GF-D8 (cell line): ENCODE data around the gene HOXC11.

Source experiments
- DNase-seq: peaks from one replicate; lab custom pipeline; 2025; lab: John Stamatoyannopoulos, UW

Gene HOXC11

DNA sequence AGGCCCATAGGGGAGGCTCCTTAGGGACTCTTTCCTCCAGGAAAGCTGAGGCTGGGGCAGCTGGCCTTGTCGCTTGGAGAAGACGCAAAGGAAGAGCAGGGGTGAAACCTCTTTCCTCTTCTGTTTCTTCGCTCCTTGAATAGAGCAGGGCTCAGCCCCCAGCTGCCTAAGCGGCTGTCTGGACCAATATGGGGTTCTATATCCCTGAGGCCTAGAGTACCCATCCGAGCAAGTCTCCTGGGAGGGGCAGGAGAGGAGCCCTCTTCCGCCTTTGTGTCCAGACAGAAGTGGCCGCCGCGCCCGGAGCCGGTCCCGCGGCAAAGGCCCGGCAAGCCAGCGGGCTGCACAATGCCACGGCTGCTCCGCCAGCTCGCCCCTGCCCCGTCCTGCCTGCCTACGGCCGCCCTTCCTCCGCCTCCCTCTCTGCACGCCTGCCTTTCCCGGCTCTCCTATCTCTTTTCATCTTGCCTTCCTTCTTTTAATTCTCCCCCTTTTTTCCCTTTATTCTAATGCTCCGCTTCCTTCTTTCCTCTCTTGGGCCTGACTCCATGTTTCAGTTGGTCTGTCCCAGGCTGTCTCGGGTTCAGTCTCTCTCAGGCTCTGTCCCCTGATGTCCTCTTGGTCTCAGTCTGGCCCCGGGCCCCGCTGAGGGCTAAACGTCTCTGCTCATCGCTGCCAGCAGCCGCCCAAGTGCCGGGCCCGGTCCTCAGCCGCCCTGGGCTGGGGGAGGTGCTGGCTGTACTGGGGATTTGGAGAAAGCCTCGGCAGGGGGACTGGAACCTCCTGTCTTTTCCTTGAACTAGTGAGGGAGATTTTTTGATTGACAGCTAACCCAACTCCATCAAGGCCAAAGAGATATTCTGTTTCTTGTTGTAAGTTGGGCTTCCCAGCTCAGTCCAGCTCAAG, 24.5 kb downstream of the HOXC11 start:
- DNase-seq, result no peak

GRCh38 chr12:53998110-53998899, 25.4 kb downstream of the HOXC11 start:
- no peak for DNase-seq

- DNase-seq, result no peak
Observed at GRCh38 chr12:53998900-53999236, 25.9 kb downstream of the HOXC11 start.

DNA sequence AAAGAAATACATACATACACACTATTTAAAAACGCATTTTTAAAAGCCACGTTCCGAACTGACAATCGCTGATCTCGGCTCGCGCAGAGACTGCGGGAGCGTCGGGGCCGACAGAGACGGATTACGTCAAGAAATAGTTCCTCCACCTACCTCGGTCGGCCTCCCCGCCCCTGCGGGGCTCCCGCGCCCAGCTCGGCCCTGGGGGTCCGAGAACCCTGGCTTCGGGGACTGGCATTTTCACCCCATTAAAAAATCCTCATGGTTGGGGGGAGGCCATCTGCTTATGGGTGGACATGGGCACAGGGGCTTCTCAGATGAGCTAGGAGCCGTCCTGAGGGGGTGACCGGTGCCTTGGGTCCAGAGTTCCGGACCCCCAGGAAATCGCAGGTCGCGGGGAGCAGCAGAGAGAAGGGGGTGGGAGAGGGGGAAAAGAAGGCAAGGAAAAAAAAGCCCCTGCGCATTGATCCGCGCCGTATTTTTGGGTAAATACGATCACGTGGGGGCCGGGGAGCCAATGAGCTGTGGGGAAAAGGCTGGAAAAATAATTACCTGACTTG, 26.7 kb downstream of the HOXC11 start:
- no peak for DNase-seq

GRCh38 chr12:54000116-54001114, 27.5 kb downstream of the HOXC11 start, which contains the start of gene HOXC9:
HOXC9 (plus strand) TSS chr12:54000161; CDS start chr12:54000189, 28 bp downstream.
- no peak for DNase-seq

- no peak for DNase-seq
Observed at GRCh38 chr12:54001283-54002187, 28.6 kb downstream of the HOXC11 start.

GRCh38 chr12:54002278-54002914, 29.5 kb downstream of the HOXC11 start:
- no peak for DNase-seq

DNA sequence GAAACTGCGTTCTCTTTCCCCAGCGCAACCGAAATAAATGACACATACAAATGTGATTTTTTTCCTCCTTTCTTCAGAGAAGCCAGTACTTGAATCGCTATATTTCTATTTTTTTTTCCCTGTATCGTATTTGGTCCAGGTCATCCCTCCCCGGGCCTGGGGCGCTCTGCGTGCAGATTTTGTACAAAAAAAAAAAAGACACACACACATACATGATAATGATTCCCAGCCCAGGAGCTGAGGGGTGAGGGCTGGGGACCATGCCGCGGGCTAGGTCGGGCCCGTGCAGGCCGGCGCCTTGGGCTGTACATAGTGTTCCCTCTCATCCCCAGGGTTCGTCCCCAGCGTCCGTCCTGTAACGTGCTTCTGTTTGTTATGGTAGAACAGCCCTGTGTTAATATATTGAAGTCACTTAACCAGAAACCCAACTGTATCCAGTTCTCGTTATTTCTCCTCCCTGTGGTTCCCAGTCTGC, 30.0 kb downstream of the HOXC11 start:
- DNase-seq, result no peak

DNA sequence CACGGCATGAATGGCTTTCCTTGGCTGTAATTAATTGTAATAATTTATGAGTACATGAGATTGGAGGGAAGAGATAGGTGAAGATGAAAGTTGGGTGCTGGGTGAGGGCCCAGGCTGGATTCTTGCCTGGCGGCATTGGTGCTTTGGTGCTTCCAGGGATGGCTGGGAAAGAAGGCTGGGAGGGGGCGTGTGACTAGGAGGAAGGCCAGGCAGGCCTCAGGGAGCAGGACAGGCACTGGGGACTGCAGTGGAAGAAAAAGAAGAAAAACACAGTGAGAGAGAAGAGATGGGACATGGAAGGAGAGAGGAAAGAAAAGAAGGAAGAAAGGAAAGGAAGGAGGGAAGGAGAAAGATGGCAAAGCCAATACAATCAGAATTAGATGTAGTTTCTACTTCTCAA, 30.7 kb downstream of the HOXC11 start:
- no peak for DNase-seq

DNA sequence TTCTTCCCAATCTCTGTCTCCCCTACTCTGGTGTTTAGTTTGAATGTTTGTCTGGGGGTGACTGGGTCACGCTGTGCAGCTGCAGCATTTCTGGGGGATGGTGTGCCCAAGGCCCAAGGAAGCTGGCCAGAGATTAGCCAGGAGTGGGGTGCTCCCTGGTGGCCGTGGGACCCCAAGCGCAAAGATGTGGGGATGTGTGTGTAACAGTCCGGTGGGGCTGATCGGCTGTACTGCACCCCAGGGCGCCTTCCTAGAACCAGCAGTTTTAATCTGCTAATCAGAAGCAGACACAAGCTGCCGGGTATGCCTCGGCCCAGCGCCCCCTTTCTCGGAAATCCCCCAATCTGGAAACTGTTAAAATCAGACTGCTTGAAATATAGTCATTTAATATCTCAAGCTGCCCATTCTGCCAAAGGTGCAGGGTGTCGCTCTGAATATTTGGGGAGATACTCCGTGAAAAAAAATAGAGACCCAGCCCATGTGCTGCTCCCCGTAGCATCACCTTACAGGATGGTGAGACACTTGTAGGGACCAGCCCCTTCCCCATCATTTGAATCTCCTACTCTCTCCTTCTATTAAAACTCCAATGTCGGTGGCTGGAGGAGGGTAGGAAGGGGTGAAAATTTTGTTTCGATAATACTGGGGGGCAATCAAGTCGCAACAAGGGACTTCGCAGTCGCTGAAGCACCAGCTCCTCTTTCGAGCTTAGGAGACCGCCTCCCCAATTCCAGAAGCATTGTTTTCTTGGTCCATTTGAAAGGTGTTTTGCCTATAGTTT, 31.3 kb downstream of the HOXC11 start:
- DNase-seq, result no peak

DNA sequence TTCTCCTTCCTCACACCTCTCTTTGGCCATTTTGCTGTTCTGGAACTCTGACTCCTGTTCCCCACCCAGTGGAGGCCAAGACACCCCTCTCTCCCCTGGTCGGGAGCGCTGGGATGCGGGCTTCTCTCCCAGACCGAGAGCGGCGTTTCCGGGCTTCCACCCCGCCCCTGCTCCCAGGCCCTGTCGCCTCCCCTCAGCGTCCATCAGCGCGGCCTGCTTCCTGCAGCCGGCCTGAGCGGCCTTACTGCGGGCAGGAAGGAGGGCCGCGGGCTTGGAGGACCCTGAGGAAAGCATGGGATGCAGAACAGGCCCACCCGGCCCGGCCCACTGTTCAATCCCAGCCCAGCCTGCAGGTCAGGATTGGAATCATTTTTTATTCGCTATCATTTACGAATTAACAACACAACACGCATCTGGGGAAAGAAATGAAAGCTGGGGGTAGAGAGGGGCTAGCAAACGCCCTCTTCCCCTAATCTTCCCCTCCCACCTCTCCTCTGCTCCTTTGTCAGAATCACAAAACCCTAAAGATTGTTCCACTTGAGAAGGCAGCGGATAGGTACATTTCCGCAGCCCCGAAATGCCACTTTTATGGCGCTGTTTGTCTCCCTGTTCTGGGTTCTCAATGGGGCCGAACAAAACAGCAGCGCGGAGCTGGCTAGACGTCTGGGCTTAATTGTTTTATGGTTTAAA, 32.1 kb downstream of the HOXC11 start:
- no peak for DNase-seq

DNA sequence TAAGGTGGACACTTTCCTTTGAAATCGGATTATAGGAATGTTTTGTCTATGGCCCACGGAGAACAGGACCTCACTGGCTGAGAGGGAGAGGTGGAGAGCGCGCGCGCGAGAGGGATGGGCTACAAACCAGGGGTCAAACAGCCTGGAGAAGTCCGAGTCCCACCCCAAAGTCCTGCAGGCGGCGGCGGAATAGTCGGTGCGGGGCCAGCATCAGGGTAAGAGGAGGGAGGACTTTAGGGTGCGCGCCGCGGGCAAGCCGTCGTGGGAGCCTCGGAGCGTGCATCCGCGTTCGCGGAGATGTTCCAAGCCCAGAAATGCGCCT, 32.6 kb downstream of the HOXC11 start:
- DNase-seq, result no peak

GRCh38 chr12:54005853-54006558, 33.1 kb downstream of the HOXC11 start:
- no peak for DNase-seq

- no peak for DNase-seq
Observed at GRCh38 chr12:54006559-54007220, 33.8 kb downstream of the HOXC11 start.

GRCh38 chr12:54007538-54008259, 34.8 kb downstream of the HOXC11 start:
- no peak for DNase-seq

DNA sequence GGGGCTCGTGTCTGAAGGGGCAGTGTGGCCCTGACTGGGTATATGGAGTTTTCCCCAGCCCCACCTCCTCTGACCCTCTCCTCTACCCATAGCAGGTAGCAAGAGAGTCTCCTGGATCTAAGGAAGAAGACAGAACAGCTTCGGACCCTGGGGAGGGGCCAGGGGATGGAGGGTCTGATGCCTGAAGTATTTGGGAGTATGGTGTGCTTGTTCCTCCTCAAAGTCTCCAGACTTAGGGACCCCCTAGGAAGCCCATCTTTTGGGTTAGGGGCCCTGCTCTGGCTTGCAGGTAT, 35.3 kb downstream of the HOXC11 start:
- no peak for DNase-seq
